ENCODE measurements around the gene ST6GALNAC3. TPM values are rescaled to one million over a fixed set of nuclear protein-coding genes. Genes with fewer than 3 reads are reported as not detected.

ST6GALNAC3 gene
- polyA plus RNA-seq, 1 donor (not counting 4 experiments of a cell fraction or from before 2014, with no cell fraction given) = 0.08 TPM

DNA sequence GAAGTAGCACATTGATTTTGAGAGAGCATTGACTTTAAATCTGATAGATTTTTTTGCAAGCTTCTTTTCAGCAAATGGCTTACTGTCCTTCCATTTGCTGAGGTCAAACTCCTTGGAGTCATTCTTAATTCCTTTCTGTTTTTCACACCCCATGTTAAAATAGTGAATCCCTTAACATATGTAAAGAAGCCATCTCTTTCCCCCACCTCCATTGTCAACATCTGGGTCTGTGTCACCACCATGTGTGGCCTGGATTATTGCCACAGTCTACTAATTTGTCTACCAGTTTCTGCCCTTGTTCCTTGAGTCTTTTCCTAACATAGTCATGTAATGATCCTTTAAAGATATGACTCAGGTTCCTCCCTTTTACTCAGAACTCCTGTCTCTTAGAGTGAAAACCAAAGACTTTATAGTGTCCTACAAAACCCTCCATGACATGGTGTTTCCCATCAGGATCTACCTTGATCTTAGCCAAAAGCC is 104.7 kb downstream of the ST6GALNAC3 start:
- Histone ChIP-seq H3K9me3 (ENCODE audit: control insufficient read depth, low read depth, low read length) (no peaks in the 10 kb centered on the region), H3K4me1 (ENCODE audit: control insufficient read depth, extremely low read depth, insufficient read depth, low read length) (no peaks in the 10 kb centered on the region), H3K36me3 (ENCODE audit: control insufficient read depth in 2 of 2, extremely low read depth in 1 of 2, insufficient read depth in 2 of 2, low read length in 2 of 2) (no peaks in the 10 kb centered on the region), H4K20me1 (ENCODE audit: control insufficient read depth, extremely low read depth, insufficient read depth, low read length) (no peaks in the 10 kb centered on the region), H3K79me2 (ENCODE audit: control insufficient read depth, insufficient read depth, low read length) (no peaks in the 10 kb centered on the region), H3K9ac (ENCODE audit: control insufficient read depth, extremely low read depth, insufficient read depth, low read length) (no peak overlapping the region), H3K4me3 (ENCODE audit: control insufficient read depth in 2 of 3, extremely low read depth in 1 of 3, insufficient read depth in 2 of 3, low read depth in 1 of 3, low read length in 3 of 3) (no peak overlapping the region), H3K27ac (ENCODE audit: control insufficient read depth, insufficient read depth, low read length) (no peak overlapping the region), H3K27me3 (ENCODE audit: control insufficient read depth, extremely low read depth, insufficient read depth, low read length) (no peaks in the 10 kb centered on the region), H3K9me1 (ENCODE audit: control insufficient read depth, extremely low read depth, insufficient read depth, low read length) (no peaks in the 10 kb centered on the region), H2AFZ (ENCODE audit: control insufficient read depth, low read length) (no peak overlapping the region), H3K4me2 (ENCODE audit: control insufficient read depth, extremely low read depth, insufficient read depth, low read depth, low read length) (no peak overlapping the region)
- dilution Hi-C loops (cut with MboI; ENCODE audit: extremely low pct_ligation_motif_present, low sequenced_read_pairs) = no loop called here
- TF ChIP-seq, protein P1, sequence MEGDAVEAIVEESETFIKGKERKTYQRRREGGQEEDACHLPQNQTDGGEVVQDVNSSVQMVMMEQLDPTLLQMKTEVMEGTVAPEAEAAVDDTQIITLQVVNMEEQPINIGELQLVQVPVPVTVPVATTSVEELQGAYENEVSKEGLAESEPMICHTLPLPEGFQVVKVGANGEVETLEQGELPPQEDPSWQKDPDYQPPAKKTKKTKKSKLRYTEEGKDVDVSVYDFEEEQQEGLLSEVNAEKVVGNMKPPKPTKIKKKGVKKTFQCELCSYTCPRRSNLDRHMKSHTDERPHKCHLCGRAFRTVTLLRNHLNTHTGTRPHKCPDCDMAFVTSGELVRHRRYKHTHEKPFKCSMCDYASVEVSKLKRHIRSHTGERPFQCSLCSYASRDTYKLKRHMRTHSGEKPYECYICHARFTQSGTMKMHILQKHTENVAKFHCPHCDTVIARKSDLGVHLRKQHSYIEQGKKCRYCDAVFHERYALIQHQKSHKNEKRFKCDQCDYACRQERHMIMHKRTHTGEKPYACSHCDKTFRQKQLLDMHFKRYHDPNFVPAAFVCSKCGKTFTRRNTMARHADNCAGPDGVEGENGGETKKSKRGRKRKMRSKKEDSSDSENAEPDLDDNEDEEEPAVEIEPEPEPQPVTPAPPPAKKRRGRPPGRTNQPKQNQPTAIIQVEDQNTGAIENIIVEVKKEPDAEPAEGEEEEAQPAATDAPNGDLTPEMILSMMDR (optimal IDR thresholded peaks at IDR 0.05 in 1 of 3, IDR thresholded peaks at IDR 0.05 in 1 of 3, conservative IDR thresholded peaks at IDR 0.05 in 1 of 3; ENCODE audit: extremely low read depth in 1 of 3, insufficient read depth in 2 of 3, low read length in 3 of 3) = no peak
- TF ChIP-seq EZH2 (IDR thresholded peaks at IDR 0.05; ENCODE audit: low read length) = no peak
- DNase-seq (ENCODE audit: low read depth, low spot score) = no peak
- FAIRE-seq = no peak

DNA sequence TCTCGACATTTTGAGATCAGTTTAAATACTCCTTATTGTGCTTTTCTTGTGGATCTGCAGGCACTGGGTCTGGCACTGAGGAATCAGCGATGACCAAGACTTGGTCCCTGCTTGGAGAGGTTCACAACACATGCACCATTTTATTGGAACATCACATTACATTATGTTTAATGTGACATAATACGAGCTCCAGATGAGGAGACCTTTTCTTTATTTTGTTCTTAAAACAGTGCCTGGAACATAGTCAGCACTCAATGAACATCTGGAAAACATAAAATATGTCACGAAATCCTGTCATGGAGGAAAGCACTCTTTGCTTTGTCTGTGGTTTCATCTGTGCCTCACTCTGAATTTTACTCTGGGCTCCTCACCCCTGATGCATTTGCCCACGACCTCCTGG is 110.7 kb downstream of the ST6GALNAC3 start:
- no peaks in the 10 kb centered on the region for H4K20me1 ChIP-seq (ENCODE audit: control insufficient read depth, extremely low read depth, insufficient read depth, low read length)
- H2AFZ ChIP-seq (ENCODE audit: control insufficient read depth, low read length) = no peak overlapping the region
- DNase-seq (ENCODE audit: low read depth, low spot score) (no peak), FAIRE-seq (no peak)
- H3K9me1 ChIP-seq (ENCODE audit: control insufficient read depth, extremely low read depth, insufficient read depth, low read length) = no peaks in the 10 kb centered on the region
- no peaks in the 10 kb centered on the region for H3K4me1 ChIP-seq (ENCODE audit: control insufficient read depth, extremely low read depth, insufficient read depth, low read length)
- H3K27me3 ChIP-seq (ENCODE audit: control insufficient read depth, extremely low read depth, insufficient read depth, low read length) = no peaks in the 10 kb centered on the region
- dilution Hi-C loops (cut with MboI; ENCODE audit: extremely low pct_ligation_motif_present, low sequenced_read_pairs) = no loop called here
- H3K27ac ChIP-seq (ENCODE audit: control insufficient read depth, insufficient read depth, low read length) = no peak overlapping the region
- no peak overlapping the region for H3K9ac ChIP-seq (ENCODE audit: control insufficient read depth, extremely low read depth, insufficient read depth, low read length)
- H3K9me3 ChIP-seq (ENCODE audit: control insufficient read depth, low read depth, low read length) = no peaks in the 10 kb centered on the region
- H3K4me2 ChIP-seq (ENCODE audit: control insufficient read depth, extremely low read depth, insufficient read depth, low read depth, low read length) = no peak overlapping the region
- H3K4me3 ChIP-seq (ENCODE audit: control insufficient read depth in 2 of 3, extremely low read depth in 1 of 3, insufficient read depth in 2 of 3, low read depth in 1 of 3, low read length in 3 of 3) = no peak overlapping the region
- no peaks in the 10 kb centered on the region for H3K36me3 ChIP-seq (ENCODE audit: control insufficient read depth in 2 of 2, extremely low read depth in 1 of 2, insufficient read depth in 2 of 2, low read length in 2 of 2)
- H3K79me2 ChIP-seq (ENCODE audit: control insufficient read depth, insufficient read depth, low read length) = no peaks in the 10 kb centered on the region
- TF ChIP-seq, protein P1 (optimal IDR thresholded peaks at IDR 0.05 in 1 of 3, IDR thresholded peaks at IDR 0.05 in 1 of 3, conservative IDR thresholded peaks at IDR 0.05 in 1 of 3; ENCODE audit: extremely low read depth in 1 of 3, insufficient read depth in 2 of 3, low read length in 3 of 3) = no peak
- TF ChIP-seq EZH2 (IDR thresholded peaks at IDR 0.05; ENCODE audit: low read length) = no peak

Data from keratinocyte (primary cell).